Measurements from ENCODE around the gene SYNPO2L. TPM values are rescaled to one million over a fixed set of nuclear protein-coding genes. Genes with fewer than 3 reads are reported as not detected.
"Not testable (repeated sequence)": the region's sequence is repeated elsewhere in the genome, so short reads cannot be mapped to it uniquely, and the experiment has no call there.

The SYNPO2L gene
- under 0.01 TPM in 1 of 2 replicates, not detected in the other for total RNA-seq

DNA sequence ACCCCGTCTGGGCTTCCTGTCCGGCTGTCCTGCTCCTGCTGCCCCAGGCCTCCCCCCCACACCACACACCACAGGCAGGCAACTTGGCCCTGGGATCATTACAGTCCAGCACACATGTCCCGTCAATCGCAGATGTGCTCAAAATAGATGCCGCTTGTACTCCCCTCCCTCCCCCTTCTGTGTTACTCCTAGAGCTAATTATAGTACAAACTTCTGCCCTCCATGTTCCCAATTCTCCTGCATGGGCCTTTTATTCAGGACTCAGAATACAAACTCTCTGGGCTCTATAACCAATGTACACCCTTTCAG lies at the start of gene SYNPO2L:
Gene SYNPO2L (minus strand): TSS at position 40 of the 309 bp plus-strand sequence. CDS start 107 bp downstream, outside the sequence.
- Histone ChIP-seq H3K27ac (ENCODE audit: low read depth, low read length) (no peak within 1 kb of the TSS), H3K4me2 (ENCODE audit: insufficient read depth, low read length) (no peak within 1 kb of the TSS), H3K27me3 (ENCODE audit: insufficient read depth, low read length) (no peaks in the 10 kb centered on the region)

DNA sequence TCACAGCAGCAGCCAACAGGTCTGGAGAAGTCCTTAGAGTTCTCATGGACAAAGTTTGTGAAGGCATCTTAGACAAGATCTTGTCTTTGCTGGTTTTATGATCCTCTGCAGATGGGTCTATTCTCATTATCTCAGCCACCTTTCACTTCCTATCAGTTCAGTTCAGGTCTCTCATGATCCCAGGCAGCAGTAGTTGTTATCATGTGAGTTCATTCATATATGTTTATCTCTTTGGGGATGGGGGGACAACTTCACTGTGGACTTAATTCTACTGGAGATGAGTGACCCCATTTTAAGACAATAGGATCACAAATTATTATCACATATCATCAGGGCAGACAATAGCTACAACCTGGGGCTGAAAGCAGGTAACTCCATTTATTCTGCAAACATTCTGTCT lies 48.1 kb upstream of the SYNPO2L start:
- H3K9me3 ChIP-seq (ENCODE audit: low read depth, low read length); H3K4me2 ChIP-seq (ENCODE audit: insufficient read depth, low read length); DNase-seq (ENCODE audit: insufficient read length, low spot score, missing footprints); H3K4me3 ChIP-seq (ENCODE audit: insufficient read depth, low read length); H3K27ac ChIP-seq (ENCODE audit: low read depth, low read length); H4K20me1 ChIP-seq (ENCODE audit: insufficient read depth, low read length); H3K36me3 ChIP-seq (ENCODE audit: insufficient read depth, low read length); H2AFZ ChIP-seq (ENCODE audit: low read length); H3K27me3 ChIP-seq (ENCODE audit: insufficient read depth, low read length); H3K4me1 ChIP-seq (ENCODE audit: insufficient read depth, low read length); H3K79me2 ChIP-seq (ENCODE audit: insufficient read depth, low read length): not testable (repeated sequence)

More for the DNA sequence above, at the start of gene SYNPO2L:
- H3K79me2 ChIP-seq (ENCODE audit: insufficient read depth, low read length), result no peaks in the 10 kb centered on the region
- H3K9me3 ChIP-seq (ENCODE audit: low read depth, low read length), result no peaks in the 10 kb centered on the region
- peak; percentile 65 for DNase-seq (ENCODE audit: insufficient read length, low spot score, missing footprints)
- no peak for TF ChIP-seq CTCF (IDR thresholded peaks at IDR 0.05; ENCODE audit: extremely low read depth, low read depth, low read length)
- H3K4me3 ChIP-seq (ENCODE audit: insufficient read depth, low read length), result no peak within 1 kb of the TSS
- H3K36me3 ChIP-seq (ENCODE audit: insufficient read depth, low read length), result no peaks in the 10 kb centered on the region
- peaks cover 6% of the 10 kb centered on the region for H3K4me1 ChIP-seq (ENCODE audit: insufficient read depth, low read length)
- H4K20me1 ChIP-seq (ENCODE audit: insufficient read depth, low read length), result no peaks in the 10 kb centered on the region
- no peak within 1 kb of the TSS for H2AFZ ChIP-seq (ENCODE audit: low read length)

DNA sequence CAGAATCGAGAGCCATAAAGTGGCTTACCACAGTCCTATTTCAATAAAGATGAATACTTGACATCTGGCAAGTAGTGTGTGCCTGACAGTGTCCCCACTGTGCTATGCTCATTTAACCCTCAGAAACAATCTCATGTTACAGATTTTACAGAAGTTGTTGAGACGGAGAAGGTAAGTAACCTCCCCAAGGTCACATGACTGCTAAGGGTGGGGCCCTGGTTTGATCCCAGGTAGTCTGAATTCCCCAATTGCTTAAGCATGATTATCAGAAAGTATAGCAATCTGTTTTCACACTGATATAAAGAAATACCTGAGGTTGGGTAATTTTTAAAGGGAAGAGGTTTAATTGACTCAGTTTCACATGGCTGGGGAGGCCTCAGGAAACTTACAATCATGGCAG lies 43.0 kb upstream of the SYNPO2L start:
- H3K27ac ChIP-seq (ENCODE audit: low read depth, low read length); H4K20me1 ChIP-seq (ENCODE audit: insufficient read depth, low read length); DNase-seq (ENCODE audit: insufficient read length, low spot score, missing footprints); H3K9me3 ChIP-seq (ENCODE audit: low read depth, low read length); H3K36me3 ChIP-seq (ENCODE audit: insufficient read depth, low read length); H3K79me2 ChIP-seq (ENCODE audit: insufficient read depth, low read length); H3K27me3 ChIP-seq (ENCODE audit: insufficient read depth, low read length); H3K4me2 ChIP-seq (ENCODE audit: insufficient read depth, low read length); H3K4me3 ChIP-seq (ENCODE audit: insufficient read depth, low read length); H3K4me1 ChIP-seq (ENCODE audit: insufficient read depth, low read length); H2AFZ ChIP-seq (ENCODE audit: low read length): not testable (repeated sequence)

DNA sequence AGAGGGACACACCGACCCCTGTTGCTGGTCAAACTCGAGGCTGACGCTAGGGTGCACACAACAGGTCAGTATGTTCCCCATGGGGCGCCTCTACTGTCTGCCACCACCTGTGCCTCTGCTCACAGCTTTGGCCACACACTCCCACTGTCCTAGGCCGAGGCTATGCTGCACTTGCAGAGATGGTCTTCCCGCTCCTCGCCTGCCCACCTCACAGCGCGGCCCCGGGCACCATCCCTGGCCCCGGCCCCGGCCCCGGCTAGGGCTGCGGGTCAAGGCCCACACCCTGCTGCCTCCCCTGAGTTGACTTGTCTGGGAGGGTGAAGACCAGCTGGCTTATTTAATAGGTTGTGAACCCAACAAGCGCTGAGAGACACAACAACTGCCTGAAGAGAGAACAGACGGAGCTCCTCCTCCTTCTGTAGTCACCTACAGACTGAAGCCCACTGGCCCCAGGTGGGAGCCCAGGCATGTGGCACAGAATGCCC lies 41.9 kb upstream of the SYNPO2L start, which contains the start of gene AGAP5:
Gene AGAP5 (minus strand): TSS at position 435 of the 485 bp plus-strand sequence. CDS start 354 bp downstream, at position 81.
- DNase-seq (ENCODE audit: insufficient read length, low spot score, missing footprints), result not testable (repeated sequence)

DNA sequence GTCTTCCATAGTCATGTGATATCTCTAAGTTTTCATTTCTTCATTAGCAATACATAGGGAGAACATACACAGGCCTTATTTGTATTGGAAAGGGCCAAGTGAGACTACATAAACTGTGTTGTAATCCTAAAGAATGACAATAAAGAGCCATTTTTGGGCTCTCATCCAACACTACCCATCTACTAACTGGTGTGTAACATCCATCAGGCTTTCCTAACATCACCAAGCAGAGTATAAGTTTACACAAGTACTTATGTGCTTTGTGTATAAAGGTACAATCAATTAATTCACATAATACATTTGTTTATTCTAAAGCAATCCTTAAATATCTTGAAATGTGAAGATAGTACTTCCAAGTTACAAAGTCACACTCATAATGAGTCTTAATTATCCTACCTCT lies 39.5 kb upstream of the SYNPO2L start:
- H3K79me2 ChIP-seq (ENCODE audit: insufficient read depth, low read length); H2AFZ ChIP-seq (ENCODE audit: low read length); H3K4me2 ChIP-seq (ENCODE audit: insufficient read depth, low read length); H3K4me3 ChIP-seq (ENCODE audit: insufficient read depth, low read length); H3K27ac ChIP-seq (ENCODE audit: low read depth, low read length); H3K4me1 ChIP-seq (ENCODE audit: insufficient read depth, low read length); H3K9me3 ChIP-seq (ENCODE audit: low read depth, low read length); H3K27me3 ChIP-seq (ENCODE audit: insufficient read depth, low read length); DNase-seq (ENCODE audit: insufficient read length, low spot score, missing footprints); H4K20me1 ChIP-seq (ENCODE audit: insufficient read depth, low read length); H3K36me3 ChIP-seq (ENCODE audit: insufficient read depth, low read length): not testable (repeated sequence)

More for the DNA sequence above, 41.9 kb upstream of the SYNPO2L start, which contains the start of gene AGAP5:
- not testable (repeated sequence) for H4K20me1 ChIP-seq (ENCODE audit: insufficient read depth, low read length); H3K79me2 ChIP-seq (ENCODE audit: insufficient read depth, low read length); H3K27ac ChIP-seq (ENCODE audit: low read depth, low read length); H3K27me3 ChIP-seq (ENCODE audit: insufficient read depth, low read length); H3K36me3 ChIP-seq (ENCODE audit: insufficient read depth, low read length); H3K9me3 ChIP-seq (ENCODE audit: low read depth, low read length); H3K4me2 ChIP-seq (ENCODE audit: insufficient read depth, low read length); H3K4me3 ChIP-seq (ENCODE audit: insufficient read depth, low read length); H3K4me1 ChIP-seq (ENCODE audit: insufficient read depth, low read length); H2AFZ ChIP-seq (ENCODE audit: low read length)

- not testable (repeated sequence) for H3K27ac ChIP-seq (ENCODE audit: low read depth, low read length); H2AFZ ChIP-seq (ENCODE audit: low read length); DNase-seq (ENCODE audit: insufficient read length, low spot score, missing footprints); H3K27me3 ChIP-seq (ENCODE audit: insufficient read depth, low read length); H3K79me2 ChIP-seq (ENCODE audit: insufficient read depth, low read length); H3K4me1 ChIP-seq (ENCODE audit: insufficient read depth, low read length); H3K4me2 ChIP-seq (ENCODE audit: insufficient read depth, low read length); H3K36me3 ChIP-seq (ENCODE audit: insufficient read depth, low read length); H3K4me3 ChIP-seq (ENCODE audit: insufficient read depth, low read length); H3K9me3 ChIP-seq (ENCODE audit: low read depth, low read length); H4K20me1 ChIP-seq (ENCODE audit: insufficient read depth, low read length)
Measured at GRCh38 chr10:73690755-73691154, 34.9 kb upstream of the SYNPO2L start.

- H3K36me3 ChIP-seq (ENCODE audit: insufficient read depth, low read length); DNase-seq (ENCODE audit: insufficient read length, low spot score, missing footprints); H2AFZ ChIP-seq (ENCODE audit: low read length); H3K4me3 ChIP-seq (ENCODE audit: insufficient read depth, low read length); H3K79me2 ChIP-seq (ENCODE audit: insufficient read depth, low read length); H3K4me1 ChIP-seq (ENCODE audit: insufficient read depth, low read length); H3K27ac ChIP-seq (ENCODE audit: low read depth, low read length); H3K9me3 ChIP-seq (ENCODE audit: low read depth, low read length); H3K27me3 ChIP-seq (ENCODE audit: insufficient read depth, low read length); H4K20me1 ChIP-seq (ENCODE audit: insufficient read depth, low read length); H3K4me2 ChIP-seq (ENCODE audit: insufficient read depth, low read length): not testable (repeated sequence)
Measured at GRCh38 chr10:73689596-73689995, 33.8 kb upstream of the SYNPO2L start.

GRCh38 chr10:73687641-73688040 lies 31.8 kb upstream of the SYNPO2L start:
- not testable (repeated sequence) for H2AFZ ChIP-seq (ENCODE audit: low read length); H3K4me1 ChIP-seq (ENCODE audit: insufficient read depth, low read length); H3K4me3 ChIP-seq (ENCODE audit: insufficient read depth, low read length); H3K27me3 ChIP-seq (ENCODE audit: insufficient read depth, low read length); H3K36me3 ChIP-seq (ENCODE audit: insufficient read depth, low read length); H4K20me1 ChIP-seq (ENCODE audit: insufficient read depth, low read length); DNase-seq (ENCODE audit: insufficient read length, low spot score, missing footprints); H3K4me2 ChIP-seq (ENCODE audit: insufficient read depth, low read length); H3K79me2 ChIP-seq (ENCODE audit: insufficient read depth, low read length); H3K9me3 ChIP-seq (ENCODE audit: low read depth, low read length); H3K27ac ChIP-seq (ENCODE audit: low read depth, low read length)
